Measurements from ENCODE around the gene ZNF483.

GRCh38 chr9:111586378-111586777 is 61.4 kb downstream of the ZNF483 start:
- TF ChIP-seq CTCF (IDR thresholded peaks at IDR 0.05) (no peak), POLR2A (IDR thresholded peaks at IDR 0.05) (no peak)
